ENCODE measurements around the gene MTUS2.
"Not testable (repeated sequence)": the region's sequence is repeated elsewhere in the genome, so short reads cannot be mapped to it uniquely, and the experiment has no call there.

Gene MTUS2

GRCh38 chr13:28964803-28965202 is 144.7 kb downstream of the MTUS2 start:
- DNase-seq = no peak

- DNase-seq = no peak
Measured at GRCh38 chr13:28967029-28967915, 147.1 kb downstream of the MTUS2 start.

GRCh38 chr13:28976195-28976594 is 156.1 kb downstream of the MTUS2 start:
- DNase-seq = no peak

GRCh38 chr13:28976636-28977035 is 156.5 kb downstream of the MTUS2 start:
- DNase-seq = no peak

- no peak for DNase-seq
Measured at GRCh38 chr13:28978574-28978973, 158.4 kb downstream of the MTUS2 start.

- no peak for DNase-seq
Measured at GRCh38 chr13:28981530-28981929, 161.4 kb downstream of the MTUS2 start.

- DNase-seq = no peak
Measured at GRCh38 chr13:28983641-28984040, 163.5 kb downstream of the MTUS2 start.

- no peak for DNase-seq
Measured at GRCh38 chr13:28984326-28984725, 164.2 kb downstream of the MTUS2 start.

- no peak for DNase-seq
Measured at GRCh38 chr13:28984825-28985224, 164.7 kb downstream of the MTUS2 start.

GRCh38 chr13:28990378-28990777 is 170.2 kb downstream of the MTUS2 start:
- not testable (repeated sequence) for DNase-seq

- DNase-seq = no peak
Measured at GRCh38 chr13:28991764-28992163, 171.6 kb downstream of the MTUS2 start.

GRCh38 chr13:29000826-29001225 is 180.7 kb downstream of the MTUS2 start:
- DNase-seq = no peak

- no peak for DNase-seq
Measured at GRCh38 chr13:29005035-29005762, 185.1 kb downstream of the MTUS2 start.

- DNase-seq = no peak
Measured at GRCh38 chr13:29005763-29006120, 185.6 kb downstream of the MTUS2 start.

- no peak for DNase-seq
Measured at GRCh38 chr13:29006359-29006850, 186.3 kb downstream of the MTUS2 start.

- DNase-seq = no peak
Measured at GRCh38 chr13:29008296-29008695, 188.2 kb downstream of the MTUS2 start.

- no peak for DNase-seq
Measured at GRCh38 chr13:29020314-29020713, 200.2 kb downstream of the MTUS2 start.

GRCh38 chr13:29021311-29021710 is 201.2 kb downstream of the MTUS2 start:
- DNase-seq = no peak

- no peak for DNase-seq
Measured at GRCh38 chr13:29021717-29022116, 201.6 kb downstream of the MTUS2 start.

GRCh38 chr13:29022410-29022809 is 202.3 kb downstream of the MTUS2 start:
- DNase-seq = no peak

- DNase-seq = no peak
Measured at GRCh38 chr13:29022968-29023367, 202.8 kb downstream of the MTUS2 start.

GRCh38 chr13:29024783-29025182 is 204.6 kb downstream of the MTUS2 start:
- no peak for DNase-seq

GRCh38 chr13:29028868-29029267 is 208.7 kb downstream of the MTUS2 start:
- no peak for DNase-seq

GRCh38 chr13:29038700-29039099 is 218.6 kb downstream of the MTUS2 start:
- DNase-seq = no peak
